ENCODE results near the gene KATNBL1. TPM values are rescaled to one million over a fixed set of nuclear protein-coding genes. Genes with fewer than 3 reads are reported as not detected.

KATNBL1 gene
- total RNA-seq, 1 experiment from 2014 or later = 46.1 TPM

- H3K27ac ChIP-seq (ENCODE audit: low read length) = no peak overlapping the region
Measured at GRCh38 chr15:34213690-34214089, 3.8 kb upstream of the KATNBL1 start.

GRCh38 chr15:34206011-34206410 lies 3.9 kb downstream of the KATNBL1 start:
- no peaks in the 10 kb centered on the region for H3K4me1 ChIP-seq (ENCODE audit: control insufficient read depth, insufficient read depth, low read length)
- no TSS peak for BruUV-seq (replicated peaks)
- POLR2A ChIA-PET = no interaction called here
- no peaks in the 10 kb centered on the region for H3K9me3 ChIP-seq (ENCODE audit: control insufficient read depth, insufficient read depth, low read depth, low read length)
- H3K27ac ChIP-seq (ENCODE audit: low read length) = no peak overlapping the region
- H3K4me3 ChIP-seq (ENCODE audit: low read depth in 2 of 2, low read length in 2 of 2) = no peak overlapping the region
- intact Hi-C loops (cut with micrococcal nuclease; ENCODE audit: unreplicated experiment) (no loop called here), in situ Hi-C loops (cut with HindIII; ENCODE audit: low pct_unique_long_range_greater_than_20kb, low sequenced_read_pairs) (no loop called here)
- H3K36me3 ChIP-seq (ENCODE audit: control insufficient read depth, insufficient read depth, low read length) = no peaks in the 10 kb centered on the region; the same call in 1 of the 2 replicates
- CTCF ChIA-PET = no interaction called here
- no peaks in the 10 kb centered on the region for H3K27me3 ChIP-seq (ENCODE audit: control insufficient read depth, insufficient read depth, low read length)
- TF ChIP-seq SIN3A (IDR thresholded peaks at IDR 0.05; ENCODE audit: borderline replicate concordance, insufficient read depth, low read depth, low read length) (no peak), TCF7L2 (IDR thresholded peaks at IDR 0.05; ENCODE audit: low read depth, low read length) (no peak), CTCF (IDR thresholded peaks at IDR 0.05) (no peak), POLR2AphosphoS5 (IDR thresholded peaks at IDR 0.05; ENCODE audit: low read depth, low read length) (no peak), REST (IDR thresholded peaks at IDR 0.05; ENCODE audit: insufficient read depth in 1 of 2, low read depth in 2 of 2, low read length in 1 of 2) (no peak)
- no peak for ATAC-seq
- no peak for DNase-seq (ENCODE audit: low read depth, low spot score)

More at GRCh38 chr15:34213690-34214089, 3.8 kb upstream of the KATNBL1 start:
- no peak for DNase-seq (ENCODE audit: low read depth, low spot score)
- intact Hi-C loops (cut with micrococcal nuclease; ENCODE audit: unreplicated experiment) = loop anchor here (5.0 kb wide), 1 partner anchor 151 kb away; no protein-coding TSS in a partner anchor
- in situ Hi-C loops (cut with HindIII; ENCODE audit: low pct_unique_long_range_greater_than_20kb, low sequenced_read_pairs) = no loop called here
- no peak for TF ChIP-seq SIN3A (IDR thresholded peaks at IDR 0.05; ENCODE audit: borderline replicate concordance, insufficient read depth, low read depth, low read length)
- peak; percentile 14; the same call in 1 of the 2 replicates for TF ChIP-seq CTCF (IDR thresholded peaks at IDR 0.05)
- Histone ChIP-seq H3K27me3 (ENCODE audit: control insufficient read depth, insufficient read depth, low read length) (no peaks in the 10 kb centered on the region), H3K4me3 (ENCODE audit: low read depth in 2 of 2, low read length in 2 of 2) (no peak overlapping the region), H3K9me3 (ENCODE audit: control insufficient read depth, insufficient read depth, low read depth, low read length) (no peaks in the 10 kb centered on the region), H3K4me1 (ENCODE audit: control insufficient read depth, insufficient read depth, low read length) (no peaks in the 10 kb centered on the region), H3K36me3 (ENCODE audit: control insufficient read depth, insufficient read depth, low read length) (no peaks in the 10 kb centered on the region; the same call in 1 of the 2 replicates)
- BruUV-seq (replicated peaks) = no TSS peak
- ChIA-PET CTCF (no interaction called here), POLR2A (interaction anchor here (0.5 kb wide), 1 partner anchor 10 kb away, joined by 3 read pairs; no protein-coding TSS in a partner anchor)
- ATAC-seq = no peak

Data from Panc1 (cell line).